Astrocyte (in vitro differentiated cells and primary cell): ENCODE data around the gene SOX30. TPM values are rescaled to one million over a fixed set of nuclear protein-coding genes. Genes with fewer than 3 reads are reported as not detected.

Experiments used
- DNase-seq: peaks from one replicate; pipeline ENCODE4 v3.0.0-alpha.2; 2010; ENCODE audit warnings: low read depth
- FAIRE-seq: peaks from 2 replicates; lab custom pipeline; 2011; peaks lifted over from hg19 to GRCh38; lab: Jason Lieb, UNC
- H2AFZ ChIP-seq: 2 replicates; pipeline ENCODE4 v1.6.0; 2012; ENCODE audit warnings: low read depth, low read length, inconsistent platforms
- H3K27ac ChIP-seq: 2 replicates; pipeline ENCODE4 v1.5.1; 2011; ENCODE audit warnings: low read depth, low read length, inconsistent platforms
- H3K27me3 ChIP-seq: 2 replicates; pipeline ENCODE4 v1.6.0; 2011; ENCODE audit warnings: low read length, inconsistent platforms; ENCODE audit not compliant: insufficient read depth
- H3K36me3 ChIP-seq: 2 replicates; pipeline ENCODE4 v1.5.1; 2011; ENCODE audit warnings: low read length, inconsistent platforms; ENCODE audit not compliant: insufficient read depth
- H3K4me1 ChIP-seq: 2 replicates; pipeline ENCODE4 v1.5.1; 2011; ENCODE audit warnings: low read length, inconsistent platforms; ENCODE audit not compliant: insufficient read depth
- H3K4me2 ChIP-seq: 2 replicates; pipeline ENCODE4 v1.6.0; 2012; ENCODE audit warnings: low read length, inconsistent platforms
- H3K4me3 ChIP-seq: 2 replicates; pipeline ENCODE4 v1.5.1; 2011; ENCODE audit warnings: low read depth, mild to moderate bottlenecking, low read length, inconsistent platforms; ENCODE audit not compliant: insufficient read depth
- H3K79me2 ChIP-seq: 2 replicates; pipeline ENCODE4 v1.6.0; 2012; ENCODE audit warnings: mild to moderate bottlenecking, low read length, inconsistent platforms; ENCODE audit not compliant: insufficient read depth
- H3K9ac ChIP-seq: 2 replicates; pipeline ENCODE4 v1.6.0; 2012; ENCODE audit warnings: mild to moderate bottlenecking, low read length, inconsistent platforms
- H3K9me3 ChIP-seq: 2 replicates; pipeline ENCODE4 v1.5.1; 2012; ENCODE audit warnings: low read depth, mild to moderate bottlenecking, low read length, inconsistent platforms; ENCODE audit not compliant: insufficient read depth
- H4K20me1 ChIP-seq: 2 replicates; pipeline ENCODE4 v1.6.0; 2012; ENCODE audit warnings: low read length, inconsistent platforms; ENCODE audit not compliant: insufficient read depth
- H3K27ac Mint-ChIP-seq: one replicate; pipeline ENCODE4 v1.8.0; 2021; ENCODE audit warnings: mild to moderate bottlenecking, mixed read lengths; ENCODE audit not compliant: unreplicated experiment
- H3K27me3 Mint-ChIP-seq: one replicate; pipeline ENCODE4 v1.8.0; 2021; ENCODE audit warnings: low read depth, mixed read lengths; ENCODE audit not compliant: unreplicated experiment
- H3K36me3 Mint-ChIP-seq: one replicate; pipeline ENCODE4 v1.8.0; 2021; ENCODE audit warnings: low read depth, mixed read lengths; ENCODE audit not compliant: unreplicated experiment
- H3K4me1 Mint-ChIP-seq: one replicate; pipeline ENCODE4 v1.8.0; 2021; ENCODE audit warnings: low read depth, mixed read lengths; ENCODE audit not compliant: unreplicated experiment
- H3K4me3 Mint-ChIP-seq: one replicate; pipeline ENCODE4 v1.8.0; 2021; ENCODE audit warnings: mild to moderate bottlenecking, moderate library complexity, mixed read lengths; ENCODE audit not compliant: unreplicated experiment
- H3K9me3 Mint-ChIP-seq: one replicate; pipeline ENCODE4 v1.8.0; 2021; ENCODE audit warnings: mild to moderate bottlenecking, mixed read lengths; ENCODE audit not compliant: unreplicated experiment
- CTCF ChIP-seq: IDR thresholded peaks from 2 replicates; pipeline ENCODE4 v1.5.1; 2011; ENCODE audit warnings: low read depth, mild to moderate bottlenecking, inconsistent platforms, low read length, moderate library complexity; ENCODE audit not compliant: insufficient read depth
- EZH2 ChIP-seq: IDR thresholded peaks from 2 replicates; pipeline ENCODE4 v1.6.1; 2012; ENCODE audit warnings: mild to moderate bottlenecking, low read length, inconsistent platforms; ENCODE audit not compliant: insufficient read depth
- total RNA-seq: library from RNA; stranded (reverse); gene quantifications from 2 replicates; pipeline ENCODE4 v1.2.1, GENCODE V29; 2021

Gene SOX30
- total RNA-seq, 1 donor from 2014 or later, result 0.14 TPM

GRCh38 chr5:157599565-157599964 lies 52.7 kb downstream of the SOX30 start:
- no peak for TF ChIP-seq EZH2
- TF ChIP-seq CTCF, result no peak
- no peak overlapping the region for H3K27ac Mint-ChIP-seq
- H3K36me3 Mint-ChIP-seq, result no peaks in the 10 kb centered on the region
- H3K4me1 Mint-ChIP-seq, result peaks cover 24% of the 10 kb centered on the region
- no peak overlapping the region for H3K4me2 ChIP-seq
- H3K4me1 ChIP-seq, result peaks cover 23% of the 10 kb centered on the region
- H3K27ac ChIP-seq, result no peak overlapping the region
- no peaks in the 10 kb centered on the region for H3K27me3 ChIP-seq
- no peak overlapping the region for H3K9ac ChIP-seq
- no peaks in the 10 kb centered on the region for H4K20me1 ChIP-seq
- no peak overlapping the region for H3K4me3 ChIP-seq
- DNase-seq (no peak), FAIRE-seq (no peak)
- no peak overlapping the region for H2AFZ ChIP-seq
- no peaks in the 10 kb centered on the region for H3K9me3 ChIP-seq
- no peaks in the 10 kb centered on the region for H3K36me3 ChIP-seq
- H3K9me3 Mint-ChIP-seq, result peaks cover 3% of the 10 kb centered on the region
- H3K27me3 Mint-ChIP-seq, result no peaks in the 10 kb centered on the region
- no peak overlapping the region for H3K4me3 Mint-ChIP-seq
- H3K79me2 ChIP-seq, result no peaks in the 10 kb centered on the region

GRCh38 chr5:157598350-157598936 lies 53.8 kb downstream of the SOX30 start:
- Mint-ChIP-seq H3K4me3 (no peak overlapping the region), H3K27ac (no peak overlapping the region), H3K4me1 (peaks cover 13% of the 10 kb centered on the region), H3K27me3 (no peaks in the 10 kb centered on the region), H3K36me3 (no peaks in the 10 kb centered on the region), H3K9me3 (peaks cover 3% of the 10 kb centered on the region)
- no peak overlapping the region for H3K4me3 ChIP-seq
- no peaks in the 10 kb centered on the region for H3K79me2 ChIP-seq
- no peak overlapping the region for H3K9ac ChIP-seq
- peaks cover 13% of the 10 kb centered on the region for H3K4me1 ChIP-seq
- FAIRE-seq, result no peak
- H3K9me3 ChIP-seq, result no peaks in the 10 kb centered on the region
- no peaks in the 10 kb centered on the region for H3K27me3 ChIP-seq
- H4K20me1 ChIP-seq, result no peaks in the 10 kb centered on the region
- no peak for DNase-seq
- H3K27ac ChIP-seq, result no peak overlapping the region
- no peak for TF ChIP-seq CTCF
- TF ChIP-seq EZH2, result no peak
- H3K4me2 ChIP-seq, result no peak overlapping the region
- no peaks in the 10 kb centered on the region for H3K36me3 ChIP-seq
- no peak overlapping the region for H2AFZ ChIP-seq

GRCh38 chr5:157597277-157597676 lies 55.0 kb downstream of the SOX30 start:
- H3K4me1 Mint-ChIP-seq, result peaks cover 3% of the 10 kb centered on the region
- no peaks in the 10 kb centered on the region for H4K20me1 ChIP-seq
- H3K4me1 ChIP-seq, result peaks cover 10% of the 10 kb centered on the region
- no peaks in the 10 kb centered on the region for H3K27me3 ChIP-seq
- TF ChIP-seq CTCF, result no peak
- no peak for TF ChIP-seq EZH2
- H3K9me3 Mint-ChIP-seq, result peaks cover 3% of the 10 kb centered on the region
- no peak overlapping the region for H3K4me3 Mint-ChIP-seq
- FAIRE-seq, result no peak
- no peaks in the 10 kb centered on the region for H3K36me3 Mint-ChIP-seq
- no peaks in the 10 kb centered on the region for H3K79me2 ChIP-seq
- no peak overlapping the region for H2AFZ ChIP-seq
- no peaks in the 10 kb centered on the region for H3K36me3 ChIP-seq
- no peak overlapping the region for H3K4me2 ChIP-seq
- no peak for DNase-seq
- H3K9me3 ChIP-seq, result no peaks in the 10 kb centered on the region
- no peak overlapping the region for H3K27ac ChIP-seq
- no peaks in the 10 kb centered on the region for H3K27me3 Mint-ChIP-seq
- H3K4me3 ChIP-seq, result no peak overlapping the region
- no peak overlapping the region for H3K9ac ChIP-seq
- no peak overlapping the region for H3K27ac Mint-ChIP-seq
